OCI-LY7 (cell line): ENCODE measurements around the gene TASOR2.

ENCODE experiments used
- CTCF ChIP-seq: fragments of 200-600 bp; sonication (generic); conservative IDR thresholded peaks from 2 replicates; pipeline ENCODE4 v1.5.1; 2014; ENCODE audit warnings: mild to moderate bottlenecking, antibody characterized with exemption, low read length, moderate library complexity, mixed read lengths
- EZH2phosphoT487 ChIP-seq: fragments of 200-600 bp; sonication (generic); IDR thresholded peaks from 2 replicates; pipeline ENCODE4 v1.6.1; 2018; ENCODE audit warnings: low read depth, borderline replicate concordance, mild to moderate bottlenecking, mixed run types, antibody characterized with exemption, low read length, moderate library complexity, mixed read lengths

- no peak for TF ChIP-seq CTCF
- TF ChIP-seq EZH2phosphoT487: no peak
Observed at GRCh38 chr10:5710859-5711258, 26.2 kb downstream of the TASOR2 start.
